GM21526 (cell line): ENCODE data around the gene TPSAB1.
"Not testable (repeated sequence)": the region's sequence is repeated elsewhere in the genome, so short reads cannot be mapped to it uniquely, and the experiment has no call there.

Source experiments
- ATAC-seq: cut with Tn5 transposase; IDR thresholded peaks from one replicate; pipeline ENCODE4 v1.9.1; 2021; ENCODE audit warnings: moderate library complexity; ENCODE audit not compliant: unreplicated experiment, low FRiP score

Gene TPSAB1

GRCh38 chr16:1222553-1223354 lies 17.8 kb upstream of the TPSAB1 start:
- no peak for ATAC-seq

GRCh38 chr16:1223355-1224214 lies 16.9 kb upstream of the TPSAB1 start:
- no peak for ATAC-seq

- no peak for ATAC-seq
These were observed 15.9 kb upstream of the TPSAB1 start for GRCh38 chr16:1224558-1224957.

- no peak for ATAC-seq
These were observed 15.5 kb upstream of the TPSAB1 start, which contains the start of gene TPSG1 for GRCh38 chr16:1225051-1225451. TSS of gene TPSG1 (minus strand) at chr16:1225268. CDS start at chr16:1225252, 16 bp downstream.

- not testable (repeated sequence) for ATAC-seq
These were observed 14.7 kb upstream of the TPSAB1 start for GRCh38 chr16:1225728-1226311.

GRCh38 chr16:1226692-1227091 lies 13.8 kb upstream of the TPSAB1 start:
- not testable (repeated sequence) for ATAC-seq

GRCh38 chr16:1228227-1228626 lies 12.3 kb upstream of the TPSAB1 start:
- ATAC-seq: not testable (repeated sequence)

GRCh38 chr16:1229476-1229875 lies 11.0 kb upstream of the TPSAB1 start:
- ATAC-seq: not testable (repeated sequence)

- not testable (repeated sequence) for ATAC-seq
These were observed 10.4 kb upstream of the TPSAB1 start, which contains the start of gene TPSB2 for GRCh38 chr16:1230084-1230470. TSS of gene TPSB2 (minus strand) at chr16:1230184. CDS start at chr16:1229951, 233 bp downstream.

- ATAC-seq: not testable (repeated sequence)
These were observed 9.9 kb upstream of the TPSAB1 start for GRCh38 chr16:1230471-1231212.

GRCh38 chr16:1231301-1231700 lies 9.2 kb upstream of the TPSAB1 start:
- ATAC-seq: not testable (repeated sequence)

- not testable (repeated sequence) for ATAC-seq
These were observed 8.3 kb upstream of the TPSAB1 start for GRCh38 chr16:1232049-1232748.

GRCh38 chr16:1236659-1237058 lies 3.8 kb upstream of the TPSAB1 start:
- ATAC-seq: not testable (repeated sequence)

GRCh38 chr16:1237990-1238389 lies 2.5 kb upstream of the TPSAB1 start:
- ATAC-seq: no peak

- not testable (repeated sequence) for ATAC-seq
These were observed 1.6 kb upstream of the TPSAB1 start for GRCh38 chr16:1238909-1239308.

- not testable (repeated sequence) for ATAC-seq
These were observed 930 bp upstream of the TPSAB1 start for GRCh38 chr16:1239575-1239974.

GRCh38 chr16:1241081-1241480 lies 576 bp downstream of the TPSAB1 start:
- not testable (repeated sequence) for ATAC-seq

GRCh38 chr16:1243363-1243762 lies 2.9 kb downstream of the TPSAB1 start:
- not testable (repeated sequence) for ATAC-seq
